Ovary (tissue), 9 donors: ENCODE measurements around the gene STX8. TPM values are rescaled to one million over a fixed set of nuclear protein-coding genes. Genes with fewer than 3 reads are reported as not detected.

Source experiments
- DNase-seq, 5 donors: peaks; one replicate each; pipeline ENCODE4 v3.0.0-alpha.2; 2019 to 2020
- H3K27ac ChIP-seq, 2 donors: fragments of 200-600 bp; one replicate each; pipeline versions ENCODE4 v1.5.1 to v1.8.0; 2019 to 2022
- H3K27me3 ChIP-seq: fragments of 200-600 bp; one replicate; pipeline ENCODE4 v1.8.0; 2022
- H3K36me3 ChIP-seq: fragments of 200-600 bp; sonication (generic); one replicate; pipeline ENCODE4 v1.5.1; 2019
- H3K4me1 ChIP-seq: one replicate; pipeline ENCODE4 v1.8.1; 2013; ENCODE audit warnings: mild to moderate bottlenecking, moderate library complexity; ENCODE audit not compliant: insufficient read depth
- H3K4me3 ChIP-seq: fragments of 200-600 bp; sonication (generic); one replicate; pipeline ENCODE4 v1.5.1; 2017
- H3K9me3 ChIP-seq, 2 donors: fragments of 200-600 bp in 1 of 2; sonication (generic) in 1 of 2; one replicate each; pipeline versions ENCODE4 v1.5.1 to v1.8.1; 2013 to 2019; ENCODE audit warnings: mild to moderate bottlenecking in 1 of 2, moderate library complexity in 1 of 2
- EP300 ChIP-seq: sonication (generic); formaldehyde crosslinking; IDR thresholded peaks from one replicate; pipeline ENCODE4 v1.6.1; 2017; ENCODE audit warnings: antibody characterized with exemption
- POLR2A ChIP-seq: fragments of 450-650 bp; IDR thresholded peaks from one replicate; pipeline ENCODE4 v1.6.1; 2017; ENCODE audit warnings: antibody characterized with exemption, mild to moderate bottlenecking, moderate library complexity
- WGBS, 3 donors: extraction: QIAGEN DNeasy Blood & Tissue Kit in 1 of 3; methylation state at CpG; one replicate each; pipeline versions ENCODE4 v1.1.5 to v1.1.7; 2013 to 2017; 5-methylcytosine and 5-hydroxymethylcytosine counted together
- intact Hi-C, 4 donors: fragments of 100-400 bp; cut with DNase I; formaldehyde crosslinking; loops; one replicate each; pipeline versions ENCODE4 v1.11.0 to v1.15.1; 2022 to 2023
- polyA plus RNA-seq, 2 donors: library from polyadenylated mRNA; stranded (reverse); fragments of 200-250 nt in 1 of 2; fragments of 350-450 nt in 1 of 2; fragmentation: Illumina TruSeq in 1 of 2; extraction: RNeasy Lipid Tissue Mini Kit (QIAGEN cat#74804) in 1 of 2; gene quantifications; one replicate each; pipeline ENCODE4 v1.2.3, GENCODE V29; 2013 to 2014
- total RNA-seq, 7 donors: library from RNA; depleted of rRNA in 2 of 7; stranded (reverse); fragments of >200 nt in 2 of 7; fragmentation: NEBNext Ultra II Directional in 3 of 7; extraction: Animal tissue kit (Norgen Biotek cat#: 25700) in 3 of 7; gene quantifications; one replicate each; pipeline versions ENCODE4 v1.1.0 to v1.2.4, GENCODE V29; 2016 to 2023
- TF ChIP-seq, protein P1 (sequence below), 3 donors: fragments of 450-650 bp in 2 of 3; fragments of 200-600 bp in 1 of 3; IDR thresholded peaks; one replicate each; pipeline versions ENCODE4 v1.5.1 to v1.8.0; 2016 to 2022; ENCODE audit warnings: antibody characterized with exemption in 3 of 3, mild to moderate bottlenecking in 1 of 3
- donor health status: DM: no; HTN: no; CAD: no; lungs with moderate emphysema.
- donor health status: DM: no; HTN: no; CAD: no.
- donor health status: Bipolar disorder and iron deficiency.
- donor health status: DM: yes; HTN: yes; CAD: no.
- donor health status: DM: no; HTN: no; CAD: no.
- donor health status: DM: yes; HTN: yes; CAD: no.

The STX8 gene
- total and polyA plus RNA-seq, 9 donors: 37.6 to 112 (median 53.8) TPM

DNA sequence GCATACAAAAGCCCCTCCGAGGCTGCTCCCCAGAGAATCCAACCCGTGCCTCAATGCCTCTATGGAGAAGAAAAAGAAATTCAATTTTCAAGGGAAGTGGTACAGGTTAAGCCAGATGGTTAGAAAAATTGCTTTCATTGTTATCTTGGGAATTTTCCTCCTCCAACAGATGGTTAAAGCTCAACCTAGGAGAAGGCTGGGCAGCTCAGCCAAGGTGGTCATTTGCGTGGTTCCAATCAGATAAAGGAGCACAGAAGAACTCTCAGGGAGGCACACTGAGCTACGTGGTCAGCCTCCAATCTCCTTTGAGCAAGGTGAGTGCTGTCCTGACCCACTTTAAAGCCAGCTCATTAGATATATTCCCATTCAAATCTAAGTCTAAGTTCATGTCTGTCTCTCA lies 106.7 kb downstream of the STX8 start:
- H3K27ac ChIP-seq: no peak overlapping the region
- no peak for DNase-seq
- no peak for TF ChIP-seq POLR2A
- TF ChIP-seq EP300: no peak
- TF ChIP-seq, protein P1, sequence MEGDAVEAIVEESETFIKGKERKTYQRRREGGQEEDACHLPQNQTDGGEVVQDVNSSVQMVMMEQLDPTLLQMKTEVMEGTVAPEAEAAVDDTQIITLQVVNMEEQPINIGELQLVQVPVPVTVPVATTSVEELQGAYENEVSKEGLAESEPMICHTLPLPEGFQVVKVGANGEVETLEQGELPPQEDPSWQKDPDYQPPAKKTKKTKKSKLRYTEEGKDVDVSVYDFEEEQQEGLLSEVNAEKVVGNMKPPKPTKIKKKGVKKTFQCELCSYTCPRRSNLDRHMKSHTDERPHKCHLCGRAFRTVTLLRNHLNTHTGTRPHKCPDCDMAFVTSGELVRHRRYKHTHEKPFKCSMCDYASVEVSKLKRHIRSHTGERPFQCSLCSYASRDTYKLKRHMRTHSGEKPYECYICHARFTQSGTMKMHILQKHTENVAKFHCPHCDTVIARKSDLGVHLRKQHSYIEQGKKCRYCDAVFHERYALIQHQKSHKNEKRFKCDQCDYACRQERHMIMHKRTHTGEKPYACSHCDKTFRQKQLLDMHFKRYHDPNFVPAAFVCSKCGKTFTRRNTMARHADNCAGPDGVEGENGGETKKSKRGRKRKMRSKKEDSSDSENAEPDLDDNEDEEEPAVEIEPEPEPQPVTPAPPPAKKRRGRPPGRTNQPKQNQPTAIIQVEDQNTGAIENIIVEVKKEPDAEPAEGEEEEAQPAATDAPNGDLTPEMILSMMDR (IDR thresholded peaks at IDR 0.05): no peak
- H3K4me1 ChIP-seq: no peaks in the 10 kb centered on the region
- H3K9me3 ChIP-seq: no peaks in the 10 kb centered on the region
- 93% methylated on average over 4 of the region's 4 CpGs for WGBS, 3 donors
- H3K27me3 ChIP-seq: no peaks in the 10 kb centered on the region
- H3K36me3 ChIP-seq: no peaks in the 10 kb centered on the region
- intact Hi-C loops: no loop called here
- H3K4me3 ChIP-seq: no peak overlapping the region

DNA sequence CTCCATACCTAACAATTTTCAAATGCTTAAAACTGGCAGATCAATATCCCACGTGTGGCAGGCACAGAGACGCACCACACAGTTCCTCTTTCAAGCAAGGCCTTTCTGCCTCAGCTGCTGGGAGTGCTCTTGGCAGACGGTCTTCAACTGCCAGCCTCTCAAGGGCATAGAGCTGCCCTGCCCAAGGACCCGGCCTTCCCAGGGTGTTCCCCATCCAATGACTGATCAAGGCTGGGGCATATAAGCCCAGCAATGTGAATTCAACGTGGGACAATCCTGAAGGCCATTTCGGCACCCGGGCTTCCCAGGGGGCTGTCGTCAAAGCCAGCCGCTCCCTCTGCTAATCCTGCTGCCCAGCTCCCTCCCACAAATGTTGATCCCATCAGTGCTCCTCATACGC lies 107.1 kb downstream of the STX8 start:
- Histone ChIP-seq H3K9me3 (no peaks in the 10 kb centered on the region), H3K4me1 (no peaks in the 10 kb centered on the region), H3K4me3 (no peak overlapping the region), H3K27me3 (no peaks in the 10 kb centered on the region), H3K27ac (no peak overlapping the region), H3K36me3 (no peaks in the 10 kb centered on the region)
- intact Hi-C loops: no loop called here
- TF ChIP-seq, protein P1 (IDR thresholded peaks at IDR 0.05): no peak
- no peak for TF ChIP-seq EP300
- 88 to 96% (median 93%) methylated on average over 10 of the region's 10 CpGs for WGBS, 3 donors
- DNase-seq: no peak

DNA sequence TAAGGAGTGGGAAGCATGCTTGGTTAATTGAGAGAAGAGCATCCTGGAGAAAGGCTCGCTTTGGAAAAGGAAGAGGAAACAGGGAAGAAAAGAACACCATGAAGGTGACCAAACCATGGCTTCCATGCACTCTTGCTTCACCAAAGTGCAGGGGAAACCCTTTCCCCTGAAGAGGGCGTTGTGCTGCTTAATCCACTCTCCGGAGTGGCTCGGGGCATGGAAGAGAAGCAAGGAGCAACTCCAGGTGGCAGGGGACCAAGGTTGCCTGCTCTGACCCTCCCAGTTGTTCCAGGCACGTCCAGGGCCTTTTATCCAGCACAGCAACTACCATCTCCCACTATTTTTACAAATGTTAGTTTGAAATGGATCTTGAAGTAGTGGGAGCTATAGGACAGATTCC lies 108.1 kb downstream of the STX8 start:
- Histone ChIP-seq H3K4me3 (no peak overlapping the region), H3K27me3 (no peaks in the 10 kb centered on the region), H3K4me1 (no peaks in the 10 kb centered on the region), H3K27ac (no peak overlapping the region), H3K9me3 (no peaks in the 10 kb centered on the region), H3K36me3 (no peaks in the 10 kb centered on the region)
- TF ChIP-seq POLR2A: no peak
- TF ChIP-seq, protein P1 (IDR thresholded peaks at IDR 0.05): no peak
- TF ChIP-seq EP300: no peak
- DNase-seq: peak in 1 of 5 donors; percentile 47
- intact Hi-C loops: no loop called here
- whole genome bisulfite sequencing, 3 donors: 35 to 49% (median 40%) methylated on average over 5 of the region's 5 CpGs

DNA sequence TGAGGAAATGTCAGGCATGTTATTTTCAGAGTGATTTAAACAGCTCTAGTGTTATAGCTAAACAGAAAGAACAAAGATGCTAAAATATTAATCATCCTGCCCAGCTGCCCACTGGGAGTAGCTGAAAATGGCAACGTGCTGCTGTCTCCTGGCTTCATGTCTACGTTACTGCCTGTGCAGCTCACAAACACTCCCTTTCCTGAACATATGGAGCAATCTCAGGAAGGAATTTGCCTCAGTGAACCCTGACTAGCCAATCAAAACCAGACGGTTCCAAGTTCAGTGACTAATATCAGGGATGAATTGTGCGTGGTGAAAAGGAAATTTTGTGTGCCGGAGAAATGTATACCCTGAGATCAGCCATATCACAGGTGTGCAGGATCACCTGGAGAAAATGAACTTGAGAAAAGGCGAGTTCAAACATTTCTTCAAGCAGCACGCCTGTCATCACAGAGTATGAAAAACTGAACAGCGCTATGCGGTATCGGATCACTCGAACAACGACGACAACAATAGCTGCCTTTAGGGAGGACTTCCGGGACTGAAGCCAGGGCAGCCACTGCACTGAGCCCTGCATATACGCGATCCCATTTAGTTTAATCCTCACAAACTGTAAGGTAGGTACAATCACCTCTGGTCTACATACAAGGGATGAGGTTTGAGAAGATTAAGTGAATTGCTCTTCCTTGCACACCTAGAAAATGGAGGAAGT lies 110.3 kb downstream of the STX8 start:
- Histone ChIP-seq H3K9me3 (no peaks in the 10 kb centered on the region), H3K36me3 (no peaks in the 10 kb centered on the region), H3K4me3 (no peak overlapping the region), H3K4me1 (no peaks in the 10 kb centered on the region), H3K27ac (no peak overlapping the region), H3K27me3 (no peaks in the 10 kb centered on the region)
- no peak for DNase-seq
- intact Hi-C loops: no loop called here
- WGBS, 3 donors: 68 to 75% (median 75%) methylated on average over 16 of the region's 16 CpGs
- TF ChIP-seq, protein P1 (IDR thresholded peaks at IDR 0.05): no peak
- no peak for TF ChIP-seq POLR2A
- no peak for TF ChIP-seq EP300
